Fibroblast of skin of abdomen (primary cell): ENCODE results near the gene CDON.
"Not testable (repeated sequence)": the region's sequence is repeated elsewhere in the genome, so short reads cannot be mapped to it uniquely, and the experiment has no call there.

ENCODE experiments used
- DNase-seq: peaks from one replicate; pipeline ENCODE4 v3.0.0-alpha.2; 2013

Gene CDON

DNA sequence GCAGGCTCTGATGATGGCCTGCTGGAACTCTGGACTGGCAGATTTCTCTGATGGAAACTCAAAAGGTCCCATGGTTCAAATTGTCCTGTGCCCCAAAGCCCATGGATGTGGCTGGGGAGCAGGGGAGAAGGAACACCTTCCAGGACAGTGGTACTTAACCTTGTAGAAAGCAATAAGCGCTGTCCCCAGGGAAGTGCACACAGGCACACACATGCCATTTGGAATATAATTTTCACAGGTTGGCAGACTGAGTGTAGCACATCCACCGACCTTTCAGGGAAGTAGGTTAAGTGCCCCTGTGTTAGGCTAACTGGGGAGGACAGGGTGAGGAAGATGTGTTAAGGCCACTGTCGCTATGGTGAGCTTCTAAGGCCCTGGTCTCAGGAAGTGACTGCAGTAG lies 140.5 kb downstream of the CDON start:
- no peak for DNase-seq

DNA sequence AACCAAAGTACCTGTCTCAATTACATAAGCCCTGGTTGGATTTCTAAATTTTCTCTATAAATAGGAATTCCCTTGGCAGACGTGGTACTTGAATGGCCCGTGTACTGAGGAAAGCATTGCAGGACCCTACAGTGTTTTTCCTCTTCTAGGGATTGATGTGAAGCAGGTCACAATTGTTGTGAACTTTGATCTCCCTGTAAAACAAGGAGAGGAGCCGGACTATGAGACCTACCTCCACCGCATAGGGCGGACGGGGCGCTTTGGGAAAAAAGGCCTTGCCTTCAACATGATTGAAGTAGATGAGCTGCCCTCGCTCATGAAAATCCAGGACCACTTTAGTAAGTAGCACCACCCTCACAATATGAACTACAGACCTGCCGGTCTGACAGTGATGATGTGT lies 141.6 kb downstream of the CDON start:
- DNase-seq = no peak

DNA sequence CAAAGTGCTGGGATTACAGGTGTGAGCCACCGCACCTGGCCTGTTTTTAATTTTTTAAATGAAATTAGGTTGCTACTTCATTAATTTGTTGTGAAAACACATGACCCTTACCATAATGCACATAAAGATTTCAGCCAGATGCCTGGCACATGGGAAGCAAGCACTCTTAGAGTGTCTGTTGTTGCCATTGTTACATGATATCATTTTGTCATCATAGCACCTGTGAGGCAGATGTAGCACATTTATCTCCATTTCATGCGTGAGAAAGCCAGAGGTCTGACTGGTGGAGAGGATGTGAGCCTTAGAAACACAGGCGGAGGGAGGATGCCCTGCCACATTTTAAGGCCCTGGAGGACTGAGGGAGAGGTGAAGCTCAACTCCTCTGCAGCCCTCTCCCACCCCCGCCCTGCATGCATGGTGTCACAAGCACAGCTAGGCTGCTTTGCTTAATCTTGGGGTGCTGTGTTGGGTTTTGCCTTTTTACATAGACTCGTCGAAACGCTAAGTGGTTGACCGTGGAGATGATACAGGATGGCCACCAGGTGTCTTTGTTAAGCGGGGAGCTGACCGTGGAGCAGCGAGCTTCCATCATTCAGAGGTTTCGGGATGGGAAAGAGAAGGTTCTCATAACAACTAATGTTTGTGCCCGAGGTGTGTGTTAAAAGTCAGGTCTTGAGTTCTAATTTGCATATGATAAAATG lies 144.4 kb downstream of the CDON start:
- no peak for DNase-seq

DNA sequence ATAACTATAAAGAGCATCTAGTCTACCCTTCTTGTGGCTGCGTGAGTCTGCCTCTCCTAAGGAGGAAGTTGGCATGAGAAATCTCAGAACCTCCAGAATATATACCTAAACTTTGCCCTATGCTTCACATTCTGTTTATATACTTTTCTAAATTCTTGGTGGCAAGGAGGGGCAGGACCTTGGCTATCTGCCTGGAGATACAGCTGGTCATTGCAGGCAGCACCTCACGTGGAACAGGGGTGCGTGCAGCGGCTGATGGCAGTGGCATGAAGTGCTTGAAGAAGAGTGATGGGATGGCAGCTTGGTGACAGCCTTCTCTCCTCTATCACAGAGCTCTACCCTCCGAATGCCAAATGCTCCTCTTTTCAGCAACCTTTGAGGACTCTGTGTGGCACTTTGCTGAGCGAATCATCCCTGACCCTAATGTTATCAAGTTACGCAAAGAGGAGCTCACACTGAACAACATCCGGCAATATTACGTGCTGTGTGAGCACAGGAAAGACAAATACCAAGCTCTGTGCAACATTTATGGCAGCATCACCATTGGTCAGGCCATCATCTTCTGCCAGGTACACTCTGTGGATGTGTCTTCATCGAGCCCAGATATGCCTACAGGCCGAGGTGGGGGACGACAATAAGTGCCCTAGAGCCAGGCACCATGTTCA lies 145.9 kb downstream of the CDON start:
- DNase-seq = no peak

DNA sequence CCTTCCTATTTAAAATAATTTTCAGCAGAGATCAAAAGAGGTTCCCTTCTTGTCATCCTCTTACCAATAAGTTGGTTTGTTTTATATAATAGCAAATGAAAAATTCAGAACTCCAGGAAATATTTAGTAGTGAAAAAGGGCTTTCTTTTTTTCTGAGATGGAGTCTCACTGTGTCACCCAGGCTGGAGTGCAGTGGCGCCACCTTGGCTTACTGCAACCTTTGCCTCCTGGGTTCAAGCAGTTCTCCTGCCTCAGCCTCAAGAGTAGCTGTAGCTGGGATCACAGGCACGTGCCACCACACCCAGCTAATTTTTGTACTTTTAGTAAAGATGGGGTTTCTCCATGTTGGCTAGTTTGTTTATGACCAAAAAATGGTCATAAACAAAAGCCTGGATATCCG lies 148.1 kb downstream of the CDON start:
- not testable (repeated sequence) for DNase-seq

DNA sequence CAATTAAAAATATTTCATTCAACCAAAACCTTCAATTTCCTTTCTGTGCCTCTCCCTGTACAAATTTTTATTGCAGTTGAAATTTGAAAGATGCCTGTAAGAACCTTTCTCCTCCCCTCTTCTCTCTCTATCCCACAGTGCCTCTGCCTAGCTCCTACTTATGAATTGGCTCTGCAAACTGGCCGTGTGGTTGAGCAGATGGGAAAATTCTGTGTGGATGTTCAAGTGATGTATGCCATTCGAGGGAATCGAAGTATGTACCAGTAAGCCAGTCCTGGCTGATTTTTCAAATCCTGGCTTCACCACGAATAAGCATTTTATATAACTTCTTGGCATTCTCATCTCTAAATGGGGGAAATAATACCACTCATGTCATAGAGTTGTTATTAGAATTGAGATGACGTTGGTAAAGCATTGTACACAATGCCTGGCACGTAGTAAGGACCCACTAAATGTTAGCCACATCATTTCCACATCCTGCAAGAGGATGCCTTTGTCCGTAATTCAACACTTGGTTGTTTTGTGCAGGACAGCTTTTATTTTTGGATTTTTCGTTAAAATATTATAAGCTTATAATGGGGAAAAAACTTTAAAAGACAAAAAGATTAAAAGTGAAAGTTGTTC lies 152.3 kb downstream of the CDON start:
- no peak for DNase-seq
